Hematopoietic multipotent progenitor cell treated with erythropoietin and hydrocortisone succinate and interleukin-3 and kit ligand, for 15 days (in vitro differentiated cells): ENCODE results near the gene TSPAN18.

ENCODE experiments used
- DNase-seq: peaks from one replicate; pipeline ENCODE4 v3.0.0-alpha.2; 2015; ENCODE audit warnings: low spot score

TSPAN18 gene

GRCh38 chr11:44957776-44958564, 231.2 kb downstream of the TSPAN18 start:
- no peak for DNase-seq

DNA sequence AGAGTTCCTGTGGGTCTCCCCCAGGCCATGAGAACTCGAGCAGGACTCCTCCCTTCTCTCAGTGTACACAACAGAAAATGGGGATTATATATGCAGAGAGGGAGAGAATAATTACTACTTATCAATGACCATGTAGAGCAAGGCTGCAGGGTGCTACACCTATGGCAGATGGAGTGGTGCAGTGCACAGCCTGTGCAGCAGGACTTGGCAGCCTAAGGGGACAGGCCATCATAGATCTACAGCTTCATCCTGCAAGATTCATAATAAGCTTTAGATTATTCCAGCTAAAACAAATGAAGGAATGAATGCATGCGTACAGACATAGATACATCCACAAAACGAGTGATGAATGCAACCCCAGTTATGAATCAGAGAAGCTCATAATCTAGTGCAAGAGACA, 232.3 kb downstream of the TSPAN18 start:
- DNase-seq = no peak

DNA sequence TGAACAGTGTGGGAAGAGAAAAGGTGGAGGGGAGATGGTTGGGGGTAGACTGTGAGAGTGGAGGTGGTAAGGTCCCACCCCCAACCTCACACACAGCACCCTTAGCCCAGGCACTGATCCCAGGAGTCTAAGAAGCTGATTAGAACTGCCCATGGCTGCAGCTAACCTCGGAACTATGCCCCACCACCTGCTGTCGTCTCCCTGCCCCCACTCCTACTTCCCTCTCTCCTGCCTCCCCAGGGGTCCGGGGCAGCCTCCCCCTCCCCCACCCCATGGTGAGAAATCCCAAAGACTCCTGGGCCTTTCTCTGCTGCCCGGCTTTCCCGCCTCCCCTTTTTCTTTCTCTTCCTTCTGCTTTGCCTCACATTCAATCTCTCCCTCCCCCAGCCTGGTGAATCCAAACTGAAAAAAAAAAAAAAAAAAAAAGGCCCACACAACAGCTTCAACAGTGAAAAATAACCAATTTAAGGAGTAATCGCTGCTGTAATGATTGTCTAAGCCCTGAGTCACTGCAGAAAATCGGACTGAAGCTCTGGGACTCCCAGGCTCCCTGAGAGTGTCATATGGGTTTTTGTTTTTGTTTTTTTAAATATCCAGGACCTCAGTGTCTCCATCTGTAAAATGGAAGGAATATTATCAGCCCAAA, 233.6 kb downstream of the TSPAN18 start:
- DNase-seq = no peak

DNA sequence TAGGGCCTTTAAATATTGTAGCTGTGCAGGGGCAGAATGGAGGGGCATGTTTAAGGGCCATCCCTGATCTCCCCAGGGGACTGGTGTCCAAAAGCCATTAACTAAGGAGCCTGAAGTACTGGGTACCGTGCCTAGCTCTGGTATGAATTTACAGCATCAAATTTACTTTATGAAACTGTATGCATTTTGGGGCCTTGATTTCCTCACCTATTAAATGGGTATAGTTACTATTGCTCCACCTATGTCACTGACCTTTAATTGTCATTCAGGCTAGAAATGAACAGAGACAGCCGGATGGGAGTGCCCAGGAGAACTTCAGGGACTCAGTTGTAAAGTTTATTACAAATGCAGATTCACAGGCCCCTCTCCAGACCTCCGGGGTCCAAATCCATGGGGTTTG, 235.7 kb downstream of the TSPAN18 start:
- no peak for DNase-seq

- no peak for DNase-seq
Measured at GRCh38 chr11:44963136-44963535, 236.4 kb downstream of the TSPAN18 start.

- no peak for DNase-seq
Measured at GRCh38 chr11:44963948-44964347, 237.2 kb downstream of the TSPAN18 start.

GRCh38 chr11:44964526-44965209, 237.9 kb downstream of the TSPAN18 start:
- DNase-seq = no peak

DNA sequence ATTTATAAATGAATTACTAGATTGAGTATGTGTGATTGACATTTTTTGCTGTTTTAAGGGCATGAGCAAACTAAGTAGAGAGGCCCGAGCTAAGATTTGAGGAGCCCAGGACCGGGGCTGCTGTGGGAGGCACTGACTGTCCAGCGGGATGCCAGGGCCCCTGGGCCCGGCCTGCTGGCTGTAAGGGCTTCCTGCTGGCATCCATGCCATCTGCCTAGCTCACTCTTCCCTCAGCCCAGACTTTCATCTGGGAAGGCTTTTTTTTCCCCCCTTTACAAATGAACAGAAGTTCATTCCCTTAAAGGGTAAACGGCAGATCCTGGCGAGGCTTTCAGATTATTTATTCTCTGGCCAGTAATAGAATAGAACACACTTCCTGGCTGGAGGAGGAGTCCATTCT, 239.9 kb downstream of the TSPAN18 start:
- DNase-seq = no peak

DNA sequence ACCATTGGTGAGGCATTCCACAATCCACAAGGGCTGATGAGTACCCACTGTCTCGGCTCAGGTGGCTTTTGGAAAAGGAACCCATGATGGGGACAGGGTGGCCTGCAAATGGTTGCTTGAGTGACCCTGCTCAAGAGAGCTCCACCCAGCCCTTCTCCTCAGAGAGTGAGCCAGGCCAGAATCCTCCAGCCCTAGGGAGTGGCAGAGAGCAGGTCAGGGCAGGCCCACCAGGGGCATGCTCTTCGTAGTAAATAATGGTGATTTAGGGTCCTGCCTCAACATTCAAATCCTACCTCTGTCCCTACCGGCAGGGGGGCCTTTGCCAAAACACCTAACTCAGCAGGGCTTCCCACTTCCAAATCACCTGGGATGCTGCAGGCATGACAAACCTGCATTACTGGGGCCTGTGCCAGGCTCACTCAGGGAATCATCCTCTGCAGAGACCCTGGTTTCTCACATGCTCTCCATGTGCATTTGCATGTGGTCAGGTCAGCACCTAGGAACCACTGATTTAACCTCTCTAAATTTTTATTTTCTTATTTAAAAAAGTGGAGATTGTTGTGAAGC, 241.3 kb downstream of the TSPAN18 start:
- no peak for DNase-seq

DNA sequence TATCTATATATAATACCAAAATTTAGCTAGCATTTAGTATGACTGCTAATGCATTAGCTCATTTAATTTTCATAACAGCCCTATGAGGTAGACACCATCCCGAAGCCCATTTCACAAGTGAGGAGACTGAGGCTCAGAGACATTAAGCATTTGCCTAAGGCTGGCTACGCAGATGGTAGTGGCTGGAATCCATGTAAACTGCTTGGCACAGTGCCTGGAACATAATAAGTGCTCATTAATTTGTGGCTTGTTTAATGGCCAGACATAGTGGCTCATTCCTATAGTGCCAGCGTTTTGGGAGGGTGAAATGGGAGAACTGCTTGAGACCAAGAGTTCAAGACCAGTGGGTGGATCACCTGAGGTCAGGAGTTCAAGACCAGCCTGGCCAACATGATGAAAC, 241.7 kb downstream of the TSPAN18 start:
- DNase-seq = no peak

GRCh38 chr11:44969651-44970252, 243.0 kb downstream of the TSPAN18 start:
- DNase-seq = no peak

DNA sequence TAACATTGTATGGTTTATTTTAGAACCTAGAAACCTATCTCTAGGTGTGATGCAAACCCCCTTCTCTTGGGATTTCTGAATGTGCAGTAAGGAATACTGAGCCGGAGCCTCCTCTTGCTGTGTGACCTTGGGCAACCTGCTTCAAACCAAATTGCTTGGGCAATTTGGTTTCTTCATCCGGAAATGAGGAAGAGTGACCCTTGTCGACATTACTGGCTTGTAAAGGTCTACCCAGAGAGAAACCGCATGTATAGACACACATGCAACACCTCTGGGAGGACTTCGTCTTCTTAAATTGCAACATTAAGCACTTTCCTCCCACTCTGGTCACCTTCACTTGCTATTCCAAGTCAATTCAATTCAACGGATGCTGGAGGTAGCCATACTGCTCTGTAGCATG, 243.5 kb downstream of the TSPAN18 start:
- DNase-seq = no peak

DNA sequence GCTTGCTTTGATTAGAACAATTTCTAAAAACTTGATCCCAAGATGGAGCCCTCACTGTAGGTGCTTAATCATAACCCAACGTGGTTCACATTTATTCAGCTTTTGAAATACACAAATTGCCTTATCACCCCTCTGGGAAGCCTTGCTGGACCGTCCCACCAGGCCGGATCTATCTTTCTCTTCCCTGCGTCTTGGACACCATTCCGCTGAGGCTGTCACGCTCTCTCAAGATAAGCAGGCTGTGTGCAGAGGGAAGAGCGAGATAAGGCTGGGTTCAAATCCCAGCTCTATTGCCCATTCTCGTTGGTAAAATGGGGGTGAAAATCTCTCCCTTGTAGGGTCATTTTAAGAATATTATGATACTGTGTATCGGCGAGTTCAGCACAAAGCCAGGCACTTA, 244.4 kb downstream of the TSPAN18 start:
- DNase-seq = no peak

DNA sequence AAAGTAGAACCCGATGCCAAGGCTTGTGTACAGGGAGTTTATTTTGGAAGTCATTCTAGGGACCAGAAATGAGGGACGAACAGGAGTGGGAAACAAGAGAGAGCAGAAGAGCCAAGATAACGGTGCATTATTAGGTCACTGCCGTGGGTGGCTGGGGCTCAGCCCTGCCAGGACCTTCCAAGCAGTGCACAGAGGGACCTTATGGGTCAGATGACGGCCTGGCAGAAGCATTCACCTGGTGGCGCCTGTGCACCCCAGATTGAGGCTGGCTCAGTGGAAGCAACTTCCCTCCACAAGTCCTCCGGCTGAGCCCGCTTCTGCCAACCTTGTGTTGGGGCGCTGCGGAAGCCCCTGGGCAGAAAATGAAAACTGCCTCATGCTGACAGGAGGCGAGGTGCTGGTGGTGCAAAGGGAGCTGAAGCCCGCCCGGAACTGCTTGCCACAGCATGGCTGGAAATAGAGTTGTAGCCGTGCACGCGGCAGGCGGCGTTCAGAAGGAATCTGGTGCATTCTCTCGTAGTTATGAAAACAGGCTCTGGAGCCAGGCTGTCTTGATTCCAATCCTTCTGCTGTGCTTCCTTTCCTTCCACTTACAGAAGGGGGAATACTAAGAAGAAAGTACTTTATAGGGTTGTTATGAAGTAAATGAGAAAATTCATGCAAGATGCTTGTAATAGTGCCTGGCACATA, 246.1 kb downstream of the TSPAN18 start:
- no peak for DNase-seq

DNA sequence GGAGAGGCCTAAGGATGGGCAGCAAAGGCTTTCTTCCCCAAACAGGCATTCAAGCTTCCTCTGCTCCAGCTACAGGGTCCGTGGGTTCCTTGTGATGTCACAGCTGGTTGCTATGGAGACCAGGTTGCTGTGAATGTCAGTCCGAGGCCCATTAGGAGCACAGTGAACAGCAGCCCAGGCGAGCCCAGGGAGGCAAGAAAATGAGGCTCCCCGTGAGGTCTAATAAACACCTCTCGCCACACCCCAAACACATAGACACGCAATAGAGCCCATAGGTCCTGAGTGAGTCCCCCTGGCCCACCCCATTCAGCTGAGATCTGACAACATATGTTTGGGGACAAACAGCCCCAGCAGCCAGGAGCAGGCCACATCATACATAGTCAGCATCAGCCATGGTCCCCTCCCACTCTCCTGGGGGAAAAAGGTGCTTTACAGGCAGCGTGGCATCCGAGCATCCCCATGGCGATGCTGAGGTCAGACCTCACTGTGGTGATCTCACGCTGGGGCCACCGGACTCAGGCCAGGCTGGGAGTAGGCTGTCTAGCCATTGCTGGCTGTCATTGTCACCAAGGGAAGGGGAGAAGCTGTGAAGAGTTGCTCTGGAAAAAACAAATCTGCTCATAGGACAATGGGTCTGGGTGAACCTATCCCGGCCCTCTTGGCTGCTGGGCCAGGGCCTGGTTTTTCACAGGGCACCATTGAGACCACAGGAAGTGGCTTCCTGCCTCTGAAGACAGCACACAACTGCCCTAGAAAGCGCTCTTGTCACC, 247.1 kb downstream of the TSPAN18 start:
- no peak for DNase-seq

- DNase-seq = no peak
Measured at GRCh38 chr11:44974402-44975000, 247.7 kb downstream of the TSPAN18 start.

DNA sequence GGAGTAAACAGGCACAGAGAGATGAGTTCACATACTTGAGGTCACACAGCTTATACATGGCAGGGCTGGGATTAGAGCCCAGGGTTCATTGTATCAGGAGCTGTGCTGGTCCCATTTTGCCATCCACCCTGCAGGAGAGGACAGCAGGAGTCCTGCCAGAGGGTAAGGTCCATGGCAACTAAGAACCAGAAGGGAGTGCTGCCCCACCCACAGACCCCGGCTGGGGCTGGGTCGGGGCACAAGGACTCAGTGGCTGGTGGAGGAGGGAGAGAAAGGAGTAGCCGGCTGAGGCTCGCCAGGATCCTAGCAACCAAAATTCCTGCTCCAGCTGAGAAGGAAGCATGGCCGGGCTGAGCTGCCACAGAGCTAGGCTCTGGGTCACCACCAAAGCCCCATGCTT, 249.8 kb downstream of the TSPAN18 start:
- no peak for DNase-seq

DNA sequence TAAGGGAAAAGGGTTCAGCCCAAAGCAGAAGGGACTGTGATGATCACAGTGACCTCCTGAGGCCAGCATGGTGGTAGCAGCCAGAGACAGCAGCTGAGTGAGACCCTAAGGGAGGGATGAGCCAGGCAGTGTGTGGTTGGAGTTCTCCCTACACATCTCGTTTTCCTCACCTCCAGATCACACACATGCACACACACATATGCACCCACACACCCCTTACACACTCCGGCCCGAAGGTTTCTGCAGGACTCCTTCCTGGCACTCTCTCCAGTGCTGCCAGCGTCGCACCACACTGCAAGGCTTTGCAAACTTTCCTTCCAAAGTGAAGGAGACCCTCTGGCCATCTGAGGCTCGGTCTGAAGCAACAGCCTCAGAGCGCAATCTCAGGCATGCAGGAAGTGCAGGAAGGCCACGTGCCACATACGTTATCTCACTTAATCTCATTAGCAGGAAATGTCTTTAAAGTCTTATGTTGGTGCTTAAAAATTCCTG, 250.8 kb downstream of the TSPAN18 start:
- DNase-seq = no peak

GRCh38 chr11:44978274-44978960, 251.7 kb downstream of the TSPAN18 start:
- DNase-seq = no peak

DNA sequence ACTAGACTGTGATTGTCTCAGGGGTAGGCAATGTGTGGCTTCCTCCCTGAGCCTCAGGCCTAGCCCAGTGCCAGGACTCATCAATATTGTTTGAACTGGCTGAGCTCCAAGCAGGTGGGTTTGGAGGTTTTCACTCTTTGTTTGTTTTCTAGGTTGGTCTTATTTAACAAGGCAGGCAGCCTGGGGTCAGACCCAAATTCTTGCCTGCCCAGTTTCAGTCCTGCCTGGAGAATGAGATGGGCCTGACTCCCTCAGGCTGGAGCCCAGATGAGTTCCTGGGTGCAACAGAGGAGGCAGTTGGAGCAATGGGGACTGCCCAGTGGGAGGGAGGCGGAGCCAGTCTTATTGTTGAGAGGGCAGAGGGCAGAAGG, 252.2 kb downstream of the TSPAN18 start:
- no peak for DNase-seq
